K562 (cell line): ENCODE measurements around the gene TTC27. TPM values are rescaled to one million over a fixed set of nuclear protein-coding genes. Genes with fewer than 3 reads are reported as not detected.

Source experiments
- microRNA-seq: library from miRNA; unstranded; fragments of <30 nt; microRNA quantifications from one replicate; pipeline ENCODE4, GENCODE V29; 2018; ENCODE audit warnings: borderline microRNAs expressed
- polyA plus RNA-seq, 8 experiments: library from polyadenylated mRNA; depleted of rRNA in 4 of 8; stranded (reverse) in 5 of 8; unstranded in 3 of 8; fragments of >200 nt; fragmentation: Nextera tagmentation in 2 of 8; fragmentation: Illumina TruSeq in 1 of 8; extraction: Ambion mirVana in 2 of 8; extraction: Trizol in 1 of 8; gene quantifications; 2 replicates each; pipeline versions ENCODE4 v1.2.1 to v1.2.3, GENCODE V29; 2011 to 2014; ENCODE audit warnings: inconsistent platforms in 1 of 8, missing spikeins in 1 of 8
- small RNA-seq: library from RNA; depleted of rRNA; stranded (forward); fragments of <200 nt; gene quantifications from one replicate; pipeline ENCODE3, GENCODE V24; 2014
- total RNA-seq, 7 experiments: library from RNA; depleted of rRNA in 6 of 7; stranded (reverse); fragments of >200 nt in 6 of 7; fragmentation: Illumina TruSeq in 2 of 7; extraction: Trizol in 2 of 7; gene quantifications; 2 replicates each; pipeline versions ENCODE4 v1.2.1 to v1.2.3, GENCODE V29; 2011 to 2021; ENCODE audit warnings: low replicate concordance in 1 of 7

TTC27 gene
- total and polyA plus RNA-seq, 9 of the 15 experiments (the other 6 are each of a cell fraction or from before 2014, with no cell fraction given): 44.3 to 93.4 (median 57.3) TPM

Small RNAs within 50 kb of the gene (microRNA-seq; reads per million reads assigned to microRNA genes)
- gene MIR4765: 1.0 reads per million, percentile 7 among the genes with 10 or more reads in this experiment

Small RNAs within 50 kb of the gene (small RNA-seq; reads per million reads assigned to genes)
- gene MIR4765: 0.15 reads per million
